Measurements from ENCODE around the gene NRXN2. TPM values are rescaled to one million over a fixed set of nuclear protein-coding genes. Genes with fewer than 3 reads are reported as not detected.
"Not testable (repeated sequence)": the region's sequence is repeated elsewhere in the genome, so short reads cannot be mapped to it uniquely, and the experiment has no call there.

Gene NRXN2
- total RNA-seq, 2 experiments from 2014 or later = 0.24 to 0.35 TPM

DNA sequence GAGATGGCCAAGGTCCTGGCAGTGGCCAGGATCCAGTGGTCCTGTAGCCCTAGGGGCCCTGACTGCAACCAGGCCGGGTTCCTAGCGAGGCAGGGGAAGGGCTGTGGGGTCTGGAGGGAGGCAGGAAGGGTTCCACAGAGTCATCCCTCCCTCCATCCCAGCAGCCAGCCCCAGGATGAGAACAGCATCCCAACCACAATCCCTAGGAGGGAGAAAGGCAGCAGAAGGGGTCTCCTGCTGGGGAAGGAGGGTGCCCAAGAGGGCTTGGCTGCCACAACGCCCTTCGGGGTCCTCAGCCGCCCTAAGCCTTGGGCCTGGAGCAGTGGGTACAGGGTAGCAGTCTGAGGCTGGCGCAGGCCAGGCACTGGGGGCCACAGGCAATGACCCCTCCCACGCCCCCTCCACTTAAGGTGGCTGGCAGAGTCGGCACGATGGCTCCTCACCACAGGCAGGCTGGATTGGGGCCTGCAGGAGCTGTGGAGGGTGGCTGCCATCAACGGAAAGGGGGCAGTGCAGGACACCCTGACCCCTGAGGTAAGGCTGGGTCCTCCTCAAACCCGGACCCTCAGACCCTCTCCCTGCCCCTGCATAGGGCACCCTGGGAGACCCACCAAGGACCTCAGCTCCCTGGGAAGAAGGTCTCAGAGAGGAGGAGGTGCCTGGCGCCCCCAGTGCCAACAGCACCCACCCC is 124.7 kb downstream of the NRXN2 start:
- CTCF ChIA-PET = no interaction called here
- no peaks in the 10 kb centered on the region for H3K9me3 Mint-ChIP-seq
- no peak for DNase-seq
- no peaks in the 10 kb centered on the region for H3K27me3 Mint-ChIP-seq (ENCODE audit: low read depth)
- H3K36me3 Mint-ChIP-seq (ENCODE audit: low read depth) = no peaks in the 10 kb centered on the region
- intact Hi-C loops (cut with micrococcal nuclease) = no loop called here
- H3K4me3 Mint-ChIP-seq = no peak overlapping the region
- H3K4me1 Mint-ChIP-seq (ENCODE audit: low read depth) = no peaks in the 10 kb centered on the region
- H3K27ac Mint-ChIP-seq = no peak overlapping the region

DNA sequence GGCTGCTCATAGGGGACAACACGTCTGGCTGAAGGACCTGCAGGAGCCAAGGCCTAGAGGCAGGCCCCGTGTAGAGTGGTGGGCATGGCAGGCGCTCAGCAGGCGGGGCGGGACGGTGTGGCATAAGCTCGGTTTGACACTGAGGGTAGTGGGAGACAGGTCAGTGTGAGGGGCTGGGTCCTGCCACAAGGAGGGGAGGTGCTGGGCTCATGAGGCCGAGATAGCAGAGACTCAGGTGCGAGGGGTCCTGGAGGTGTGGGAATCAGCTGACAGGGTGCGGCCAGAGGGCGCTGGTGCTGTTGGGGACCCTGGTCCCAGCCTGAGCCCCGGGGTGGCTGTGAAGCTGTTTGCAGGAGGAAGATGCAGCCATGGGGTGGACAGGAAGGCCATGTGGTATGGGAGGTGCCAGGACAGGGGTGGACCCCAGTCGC is 125.3 kb downstream of the NRXN2 start:
- Mint-ChIP-seq H3K27ac (no peak overlapping the region), H3K4me1 (ENCODE audit: low read depth) (no peaks in the 10 kb centered on the region), H3K9me3 (no peaks in the 10 kb centered on the region), H3K36me3 (ENCODE audit: low read depth) (no peaks in the 10 kb centered on the region), H3K4me3 (no peak overlapping the region), H3K27me3 (ENCODE audit: low read depth) (no peaks in the 10 kb centered on the region)
- CTCF ChIA-PET = interaction anchor here (0.6 kb wide), 1 partner anchor 849 kb away, joined by 4 read pairs; no protein-coding TSS in a partner anchor
- intact Hi-C loops (cut with micrococcal nuclease) = no loop called here
- no peak for DNase-seq

DNA sequence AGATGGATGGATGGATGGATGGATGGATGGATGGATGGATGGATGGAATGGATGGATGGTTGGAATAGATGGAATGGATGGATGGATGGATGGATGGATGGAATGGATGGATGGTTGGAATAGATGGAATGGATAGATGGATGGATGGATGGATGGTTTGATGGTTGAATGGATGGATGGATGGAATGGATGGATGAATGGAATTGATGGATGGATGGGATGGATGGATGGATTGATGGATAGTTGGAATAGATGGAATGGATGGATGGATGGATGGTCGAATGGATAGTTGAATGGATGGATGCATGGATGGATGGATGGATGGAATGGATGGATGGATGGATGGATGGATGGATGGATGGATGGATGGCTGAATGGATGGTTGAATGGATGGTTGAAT is 127.1 kb downstream of the NRXN2 start:
- intact Hi-C loops (cut with micrococcal nuclease); CTCF ChIA-PET; H3K4me1 Mint-ChIP-seq (ENCODE audit: low read depth); H3K27ac Mint-ChIP-seq; DNase-seq; H3K27me3 Mint-ChIP-seq (ENCODE audit: low read depth); H3K4me3 Mint-ChIP-seq; H3K36me3 Mint-ChIP-seq (ENCODE audit: low read depth); H3K9me3 Mint-ChIP-seq: not testable (repeated sequence)

DNA sequence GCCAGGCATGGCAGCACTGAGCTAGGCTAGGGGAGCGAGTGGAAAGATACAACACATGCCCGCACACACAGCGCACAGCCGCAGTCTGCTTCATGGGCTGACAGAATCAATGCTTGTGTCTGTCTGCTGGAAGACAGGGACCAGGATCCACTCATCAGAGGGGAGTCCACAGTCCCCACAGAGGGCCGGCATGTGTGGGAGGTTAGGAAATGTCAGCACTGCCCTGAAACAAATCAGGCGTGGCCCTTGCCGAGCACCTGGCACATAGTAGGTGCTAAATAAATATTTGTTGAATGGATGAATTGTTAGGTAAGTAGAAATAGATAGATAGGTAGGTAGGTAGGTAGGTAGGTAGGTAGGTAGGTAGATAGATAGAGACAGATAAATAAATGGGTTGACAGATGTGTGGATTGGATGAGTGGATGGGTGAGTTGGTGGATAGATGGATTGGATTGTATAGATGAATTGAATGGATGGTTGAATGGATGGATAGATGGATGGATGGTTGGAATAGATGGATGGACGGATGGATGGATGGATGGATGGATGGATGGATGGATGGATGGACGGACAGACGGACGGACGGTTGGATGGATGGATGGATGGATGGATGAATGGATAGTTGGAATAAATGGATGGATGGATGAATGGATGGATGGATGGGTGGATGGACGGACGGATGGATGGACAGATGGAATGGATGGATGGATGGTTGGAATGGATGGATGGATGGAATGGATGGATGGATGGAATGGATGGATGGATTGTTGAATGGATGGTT is 128.6 kb downstream of the NRXN2 start:
- no peaks in the 10 kb centered on the region for H3K36me3 Mint-ChIP-seq (ENCODE audit: low read depth)
- H3K9me3 Mint-ChIP-seq = peaks cover 1% of the 10 kb centered on the region
- no peaks in the 10 kb centered on the region for H3K27me3 Mint-ChIP-seq (ENCODE audit: low read depth)
- H3K4me3 Mint-ChIP-seq = no peak overlapping the region
- H3K27ac Mint-ChIP-seq = no peak overlapping the region
- no peaks in the 10 kb centered on the region for H3K4me1 Mint-ChIP-seq (ENCODE audit: low read depth)
- intact Hi-C loops (cut with micrococcal nuclease) = no loop called here
- CTCF ChIA-PET = no interaction called here
- no peak for DNase-seq

DNA sequence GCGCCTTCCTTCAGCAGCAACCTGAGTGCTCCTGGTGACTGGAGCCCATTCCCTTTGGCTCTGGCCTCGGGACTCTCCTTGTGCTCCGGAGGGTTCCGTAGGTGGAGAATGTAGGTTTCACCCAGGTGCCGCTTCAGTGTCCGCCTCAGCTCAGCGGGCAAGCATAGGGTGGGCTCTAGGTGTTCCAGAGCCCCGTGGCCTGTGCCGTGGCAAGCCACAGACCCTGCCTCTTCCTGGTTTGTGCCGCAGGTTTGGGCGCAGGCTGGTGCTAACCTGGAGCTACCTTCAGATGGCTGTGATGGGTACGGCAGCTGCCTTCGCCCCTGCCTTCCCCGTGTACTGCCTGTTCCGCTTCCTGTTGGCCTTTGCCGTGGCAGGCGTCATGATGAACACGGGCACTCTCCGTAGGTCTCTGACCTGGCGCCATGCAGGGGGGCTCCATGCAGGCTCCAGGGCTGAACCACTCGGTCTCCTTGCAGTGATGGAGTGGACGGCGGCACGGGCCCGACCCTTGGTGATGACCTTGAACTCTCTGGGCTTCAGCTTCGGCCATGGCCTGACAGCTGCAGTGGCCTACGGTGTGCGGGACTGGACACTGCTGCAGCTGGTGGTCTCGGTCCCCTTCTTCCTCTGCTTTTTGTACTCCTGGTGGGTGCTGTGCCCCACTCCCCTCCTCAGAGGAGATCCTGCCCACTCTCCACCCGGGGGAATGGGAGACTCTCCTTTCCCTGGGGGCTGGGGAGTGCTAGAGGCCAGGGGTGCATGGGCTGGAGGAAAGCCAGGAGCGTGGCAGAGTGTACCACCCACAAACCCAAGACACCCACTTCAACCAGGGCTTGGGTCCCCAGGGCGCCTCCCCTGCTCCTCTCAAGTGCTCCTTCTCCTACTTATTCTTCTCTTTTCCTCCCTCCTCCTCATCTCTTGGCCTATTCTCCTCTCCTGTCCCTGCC is 129.6 kb downstream of the NRXN2 start:
- no peak overlapping the region for H3K27ac Mint-ChIP-seq
- DNase-seq = no peak
- H3K9me3 Mint-ChIP-seq = peaks cover 8% of the 10 kb centered on the region
- no peaks in the 10 kb centered on the region for H3K4me1 Mint-ChIP-seq (ENCODE audit: low read depth)
- H3K36me3 Mint-ChIP-seq (ENCODE audit: low read depth) = no peaks in the 10 kb centered on the region
- no peaks in the 10 kb centered on the region for H3K27me3 Mint-ChIP-seq (ENCODE audit: low read depth)
- CTCF ChIA-PET = no interaction called here
- intact Hi-C loops (cut with micrococcal nuclease) = no loop called here
- H3K4me3 Mint-ChIP-seq = no peak overlapping the region

DNA sequence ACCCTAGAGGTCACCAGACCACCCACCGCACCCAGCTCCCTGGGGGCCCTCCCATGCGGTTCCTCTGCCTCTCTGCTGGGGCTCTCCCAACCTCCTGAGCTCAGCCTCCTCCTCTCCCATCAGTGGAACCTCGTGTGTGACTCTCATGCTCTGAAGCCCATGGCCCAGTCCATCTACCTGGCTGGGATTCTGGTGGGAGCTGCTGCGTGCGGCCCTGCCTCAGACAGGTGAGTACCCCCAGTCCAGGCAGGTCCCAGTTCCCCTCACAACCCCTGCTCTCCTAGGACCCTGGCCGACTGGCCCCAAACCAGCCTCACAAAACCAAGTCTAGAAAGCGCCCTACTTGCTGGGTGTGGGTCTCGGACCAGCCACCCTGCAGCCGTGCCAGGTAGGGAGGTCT is 130.3 kb downstream of the NRXN2 start:
- H3K27me3 Mint-ChIP-seq (ENCODE audit: low read depth) = no peaks in the 10 kb centered on the region

DNA sequence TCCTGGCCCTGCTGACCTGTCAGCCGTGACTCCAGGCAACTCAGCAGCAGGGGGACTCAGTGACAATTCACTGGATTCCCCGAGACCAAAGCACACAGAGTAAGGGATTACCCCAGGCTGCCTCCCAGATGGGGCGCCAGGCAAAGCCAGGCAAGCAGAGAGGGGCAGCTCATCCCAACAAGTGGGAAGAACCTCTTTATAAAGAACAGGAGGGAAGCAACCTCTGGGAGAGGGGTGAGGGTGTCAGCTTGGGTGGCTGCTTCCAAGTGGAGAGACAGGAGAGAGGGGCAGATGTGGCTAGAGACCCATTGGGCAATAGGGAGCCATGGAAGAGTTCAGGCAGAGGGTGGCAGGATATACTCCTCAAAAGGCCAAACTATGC is 130.8 kb downstream of the NRXN2 start:
- H3K4me3 Mint-ChIP-seq = no peak overlapping the region
- H3K27ac Mint-ChIP-seq = no peak overlapping the region
- no peaks in the 10 kb centered on the region for H3K36me3 Mint-ChIP-seq (ENCODE audit: low read depth)
- peaks cover 17% of the 10 kb centered on the region for H3K9me3 Mint-ChIP-seq
- H3K4me1 Mint-ChIP-seq (ENCODE audit: low read depth) = no peaks in the 10 kb centered on the region
- intact Hi-C loops (cut with micrococcal nuclease) = no loop called here
- CTCF ChIA-PET = no interaction called here
- H3K27me3 Mint-ChIP-seq (ENCODE audit: low read depth) = no peaks in the 10 kb centered on the region
- no peak for DNase-seq

More for the DNA sequence above, 130.3 kb downstream of the NRXN2 start:
- H3K9me3 Mint-ChIP-seq = peaks cover 15% of the 10 kb centered on the region
- CTCF ChIA-PET = no interaction called here
- H3K36me3 Mint-ChIP-seq (ENCODE audit: low read depth) = no peaks in the 10 kb centered on the region
- H3K27ac Mint-ChIP-seq = no peak overlapping the region
- DNase-seq = no peak
- intact Hi-C loops (cut with micrococcal nuclease) = no loop called here
- H3K4me3 Mint-ChIP-seq = no peak overlapping the region
- H3K4me1 Mint-ChIP-seq (ENCODE audit: low read depth) = no peaks in the 10 kb centered on the region

DNA sequence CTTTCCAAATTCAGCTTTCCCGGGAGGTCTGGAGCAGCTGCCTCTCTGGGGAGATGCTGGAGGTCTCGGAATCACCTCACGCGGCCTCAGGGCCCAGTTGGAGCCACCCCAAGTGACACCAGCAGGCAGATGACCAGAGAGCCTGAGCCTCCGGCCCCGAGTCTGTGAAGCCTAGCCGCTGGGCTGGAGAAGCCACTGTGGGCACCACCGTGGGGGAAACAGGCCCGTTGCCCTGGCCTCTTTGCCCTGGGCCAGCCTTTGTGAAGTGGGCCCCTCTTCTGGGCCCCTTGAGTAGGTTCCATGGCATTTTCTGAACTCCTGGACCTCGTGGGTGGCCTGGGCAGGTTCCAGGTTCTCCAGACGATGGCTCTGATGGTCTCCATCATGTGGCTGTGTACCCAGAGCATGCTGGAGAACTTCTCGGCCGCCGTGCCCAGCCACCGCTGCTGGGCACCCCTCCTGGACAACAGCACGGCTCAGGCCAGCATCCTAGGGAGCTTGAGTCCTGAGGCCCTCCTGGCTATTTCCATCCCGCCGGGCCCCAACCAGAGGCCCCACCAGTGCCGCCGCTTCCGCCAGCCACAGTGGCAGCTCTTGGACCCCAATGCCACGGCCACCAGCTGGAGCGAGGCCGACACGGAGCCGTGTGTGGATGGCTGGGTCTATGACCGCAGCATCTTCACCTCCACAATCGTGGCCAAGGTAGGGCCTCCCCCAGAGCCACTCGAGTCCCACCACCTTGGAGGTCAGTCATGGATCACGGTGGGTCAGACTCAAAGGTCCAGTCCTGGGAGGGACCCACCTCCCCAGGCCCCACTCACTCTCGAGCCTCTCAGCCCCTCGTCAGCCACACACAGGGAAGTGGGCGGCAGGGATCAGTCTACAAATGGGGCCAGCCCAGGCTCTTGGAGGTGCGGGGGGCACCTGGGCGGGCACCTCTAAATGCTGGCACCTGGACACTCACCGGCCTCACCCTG is 131.5 kb downstream of the NRXN2 start:
- Mint-ChIP-seq H3K9me3 (peaks cover 18% of the 10 kb centered on the region), H3K4me1 (ENCODE audit: low read depth) (no peaks in the 10 kb centered on the region), H3K27me3 (ENCODE audit: low read depth) (no peaks in the 10 kb centered on the region), H3K27ac (no peak overlapping the region), H3K36me3 (ENCODE audit: low read depth) (no peaks in the 10 kb centered on the region), H3K4me3 (no peak overlapping the region)
- CTCF ChIA-PET = no interaction called here
- no peak for DNase-seq
- intact Hi-C loops (cut with micrococcal nuclease) = no loop called here

DNA sequence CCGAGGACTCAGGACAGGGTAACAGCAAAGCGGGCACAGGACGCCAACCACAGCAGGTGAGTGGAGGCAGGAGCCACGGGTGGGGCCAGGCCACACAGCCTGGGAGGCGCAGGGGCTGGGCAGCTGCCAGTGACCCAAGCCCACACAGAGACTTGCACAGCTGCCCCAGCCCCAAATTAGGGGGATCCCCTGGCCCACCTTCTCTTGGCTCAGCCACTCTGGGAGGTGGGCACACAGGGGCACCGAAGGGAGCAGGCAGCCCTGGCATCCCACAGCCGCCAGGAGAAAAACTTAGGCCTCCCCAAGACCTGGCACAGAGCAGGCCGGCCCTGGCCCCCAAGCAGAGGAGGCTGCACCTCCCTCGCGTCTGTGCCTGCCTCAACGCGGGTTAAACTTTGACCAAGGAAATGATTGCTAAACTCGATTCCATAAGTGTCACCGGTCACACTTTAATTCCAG is 132.2 kb downstream of the NRXN2 start, which contains the start of gene SLC22A12:
Gene SLC22A12, plus strand, starts transcription at position 458 of the 459 bp plus-strand sequence. CDS start 337 bp downstream, outside the sequence.
- Mint-ChIP-seq H3K4me3 (no peak within 1 kb of the TSS), H3K36me3 (ENCODE audit: low read depth) (no peaks in the 10 kb centered on the region), H3K27me3 (ENCODE audit: low read depth) (no peaks in the 10 kb centered on the region), H3K27ac (no peak within 1 kb of the TSS), H3K9me3 (peaks cover 18% of the 10 kb centered on the region), H3K4me1 (ENCODE audit: low read depth) (no peaks in the 10 kb centered on the region)
- CTCF ChIA-PET = no interaction called here
- no peak for DNase-seq
- intact Hi-C loops (cut with micrococcal nuclease) = no loop called here

DNA sequence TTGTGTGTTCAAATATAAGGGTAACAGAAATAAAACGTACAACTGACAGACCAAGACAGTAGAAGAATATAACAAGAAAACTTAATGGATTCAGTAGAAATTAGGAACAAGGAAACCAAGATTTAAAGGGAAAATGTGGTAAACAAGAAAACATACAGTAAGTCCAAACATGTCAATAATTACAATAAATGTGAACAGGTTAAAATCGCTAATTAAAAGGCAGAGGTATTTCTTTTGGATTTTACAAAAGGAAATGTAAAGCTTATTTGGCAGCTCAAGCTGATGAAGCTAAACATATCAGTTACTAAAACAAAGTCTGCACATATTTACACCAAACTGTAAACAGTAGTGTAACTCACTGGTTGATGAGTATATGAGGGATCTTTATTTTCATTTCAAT is 134.3 kb downstream of the NRXN2 start:
- intact Hi-C loops (cut with micrococcal nuclease) = no loop called here
- DNase-seq = no peak
- peaks cover 18% of the 10 kb centered on the region for H3K9me3 Mint-ChIP-seq
- no peaks in the 10 kb centered on the region for H3K36me3 Mint-ChIP-seq (ENCODE audit: low read depth)
- no peak overlapping the region for H3K4me3 Mint-ChIP-seq
- no peak overlapping the region for H3K27ac Mint-ChIP-seq
- no peaks in the 10 kb centered on the region for H3K27me3 Mint-ChIP-seq (ENCODE audit: low read depth)
- CTCF ChIA-PET = interaction anchor here (0.5 kb wide), 1 partner anchor 53 kb away, joined by 3 read pairs; no protein-coding TSS in a partner anchor
- no peaks in the 10 kb centered on the region for H3K4me1 Mint-ChIP-seq (ENCODE audit: low read depth)

DNA sequence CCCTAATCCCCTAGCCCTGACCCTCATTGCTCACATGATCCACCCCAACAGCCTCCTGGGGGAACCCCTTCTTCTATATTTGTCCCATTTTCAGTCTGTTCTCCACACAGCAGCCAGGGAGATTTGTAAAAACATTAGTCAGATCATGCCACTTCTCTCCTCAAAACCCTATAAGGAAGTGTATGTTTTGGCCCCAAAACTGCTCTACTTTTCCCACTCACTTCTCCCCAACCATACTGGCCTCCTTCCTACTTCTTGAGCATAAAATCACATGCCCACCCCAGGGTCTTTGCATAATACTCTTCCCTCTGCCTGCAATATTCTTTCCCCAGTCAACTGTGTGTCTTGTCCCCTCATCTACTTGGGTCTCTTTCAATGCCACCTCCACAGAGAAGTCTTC is 136.6 kb downstream of the NRXN2 start:
- Mint-ChIP-seq H3K4me3 (no peak overlapping the region), H3K36me3 (ENCODE audit: low read depth) (no peaks in the 10 kb centered on the region), H3K4me1 (ENCODE audit: low read depth) (no peaks in the 10 kb centered on the region), H3K9me3 (peaks cover 18% of the 10 kb centered on the region), H3K27me3 (ENCODE audit: low read depth) (no peaks in the 10 kb centered on the region), H3K27ac (no peak overlapping the region)
- DNase-seq = no peak
- intact Hi-C loops (cut with micrococcal nuclease) = no loop called here
- CTCF ChIA-PET = no interaction called here
